ENCODE measurements around the gene NLRP6. TPM values are rescaled to one million over a fixed set of nuclear protein-coding genes. Genes with fewer than 3 reads are reported as not detected.
"Not testable (repeated sequence)": the region's sequence is repeated elsewhere in the genome, so short reads cannot be mapped to it uniquely, and the experiment has no call there.

Gene NLRP6
- polyA plus RNA-seq, 3 donors, result 0.40 to 0.86 (median 0.47) TPM

DNA sequence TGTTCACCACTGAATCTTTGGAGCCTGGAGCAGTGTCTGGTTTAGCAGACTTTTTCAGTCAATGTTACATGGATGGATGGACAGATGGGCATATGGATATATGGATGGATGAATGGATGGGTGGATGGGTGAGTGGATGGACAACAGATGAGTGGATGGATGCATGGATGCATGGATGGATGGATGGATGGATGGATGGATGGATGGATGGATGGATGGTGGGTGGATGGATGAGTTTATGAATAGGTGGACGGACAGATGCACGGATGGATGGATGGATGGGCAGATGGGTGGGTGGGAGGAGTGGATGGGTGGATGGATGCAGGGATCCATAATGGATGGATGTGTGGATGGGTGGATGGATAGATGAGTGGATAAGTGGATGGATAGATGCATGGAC, 22.4 kb upstream of the NLRP6 start:
- DNase-seq, result no peak

DNA sequence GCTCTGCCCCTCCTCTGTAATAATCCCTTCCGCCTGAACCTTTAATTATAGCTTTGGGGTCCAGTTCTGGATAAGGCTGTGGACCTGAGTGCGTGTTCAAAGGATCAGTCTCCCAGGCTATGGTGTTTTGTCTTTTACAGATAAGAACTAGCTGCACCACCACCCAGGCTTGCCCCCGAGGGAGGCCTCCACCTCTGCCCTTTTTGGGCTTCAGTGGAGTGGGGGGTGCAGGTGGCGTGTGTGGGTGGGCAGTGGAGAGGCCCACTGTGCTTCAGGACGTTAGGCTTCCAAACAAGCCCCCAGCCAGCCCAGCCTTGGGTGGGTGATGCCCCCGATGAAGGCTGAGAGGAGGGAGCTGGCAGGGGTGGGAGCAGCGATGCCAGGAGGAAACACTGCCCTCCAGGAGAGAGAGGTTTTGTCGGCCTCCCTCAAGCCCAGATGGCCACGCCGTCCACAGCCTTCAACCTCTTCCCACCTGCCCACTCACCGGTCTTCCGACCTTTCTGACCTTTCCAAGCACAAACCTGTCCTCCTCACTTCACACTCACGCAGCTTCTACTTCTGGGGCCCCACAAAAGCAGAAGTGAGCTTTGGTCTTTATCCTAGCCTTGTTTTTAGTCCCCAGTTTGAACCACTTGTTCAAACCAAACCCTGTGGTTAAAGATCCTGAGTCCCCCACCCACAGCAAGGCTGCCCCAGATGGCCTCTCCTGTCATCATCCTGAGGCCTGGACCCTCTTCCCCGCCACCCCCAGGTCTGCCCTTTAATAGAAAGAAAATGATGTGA, 21.1 kb upstream of the NLRP6 start:
- no peak for DNase-seq

DNA sequence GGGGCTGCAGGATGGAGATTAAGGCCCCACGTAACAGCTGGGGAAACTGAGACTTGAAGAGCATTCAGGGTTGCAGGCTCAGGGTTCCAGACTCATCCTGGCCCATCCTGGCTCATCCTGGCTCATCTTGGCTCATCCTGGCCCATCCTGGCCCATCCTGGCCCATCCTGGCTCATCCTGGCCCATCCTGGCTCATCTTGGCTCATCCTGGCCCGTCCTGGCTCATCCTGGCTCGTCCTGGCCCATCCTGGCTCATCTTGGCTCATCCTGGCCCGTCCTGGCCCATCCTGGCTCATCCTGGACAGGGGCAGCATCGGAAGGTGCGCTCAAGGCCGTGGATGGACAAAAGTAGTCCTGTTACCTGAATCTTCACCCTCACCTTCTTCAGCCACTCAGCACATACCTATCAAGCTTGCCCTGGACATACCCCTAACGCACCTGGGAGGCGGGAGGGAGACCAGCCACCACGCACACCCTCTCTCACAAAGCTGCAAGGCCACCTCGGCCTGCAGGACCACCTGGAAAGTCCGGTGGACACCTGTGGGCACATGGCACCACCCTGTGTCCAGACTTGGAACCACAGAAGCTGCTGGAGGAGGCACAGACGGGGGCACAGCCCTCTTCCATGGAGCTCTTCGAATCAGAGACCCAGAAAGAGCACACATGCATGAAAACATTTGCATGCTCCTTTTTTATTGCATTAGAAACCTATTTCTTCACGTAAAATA, 20.3 kb upstream of the NLRP6 start:
- DNase-seq, result no peak

DNA sequence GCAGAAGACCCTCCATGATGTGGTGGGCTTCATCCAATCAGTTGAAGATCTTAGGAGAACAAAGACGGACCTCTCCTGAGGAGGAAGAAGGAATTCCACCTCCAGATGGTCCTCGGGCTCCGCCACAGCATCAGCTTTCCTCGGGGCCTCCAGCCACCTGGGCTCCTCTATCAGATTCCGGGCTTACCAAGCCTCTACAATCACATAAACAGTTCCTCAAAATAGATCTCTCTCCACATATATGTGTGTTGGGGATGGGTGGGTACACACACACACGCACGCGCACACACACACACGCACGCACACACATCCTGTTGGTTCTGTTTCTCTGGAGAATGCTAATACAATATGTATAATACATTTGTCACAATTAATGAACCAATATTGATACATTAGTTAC, 18.8 kb upstream of the NLRP6 start:
- no peak for DNase-seq

DNA sequence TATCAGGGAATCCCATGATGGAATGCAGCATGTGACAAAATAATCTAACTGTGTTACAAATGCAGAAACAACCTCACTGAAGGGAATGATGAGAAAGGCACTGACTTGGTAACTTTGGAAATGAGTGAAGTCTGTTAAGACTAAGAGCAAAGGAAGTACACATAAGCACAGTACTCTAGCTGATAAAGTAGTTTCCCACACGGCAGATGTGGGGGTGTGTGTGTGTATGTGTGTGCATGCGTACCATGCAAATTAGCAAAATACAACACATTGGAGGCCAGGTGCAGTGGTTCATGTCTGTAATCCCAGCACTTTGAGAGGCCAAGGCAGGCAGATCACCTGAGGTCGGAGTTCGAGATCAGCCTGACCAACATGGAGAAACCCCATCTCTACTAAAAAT, 16.6 kb upstream of the NLRP6 start:
- no peak for DNase-seq

DNA sequence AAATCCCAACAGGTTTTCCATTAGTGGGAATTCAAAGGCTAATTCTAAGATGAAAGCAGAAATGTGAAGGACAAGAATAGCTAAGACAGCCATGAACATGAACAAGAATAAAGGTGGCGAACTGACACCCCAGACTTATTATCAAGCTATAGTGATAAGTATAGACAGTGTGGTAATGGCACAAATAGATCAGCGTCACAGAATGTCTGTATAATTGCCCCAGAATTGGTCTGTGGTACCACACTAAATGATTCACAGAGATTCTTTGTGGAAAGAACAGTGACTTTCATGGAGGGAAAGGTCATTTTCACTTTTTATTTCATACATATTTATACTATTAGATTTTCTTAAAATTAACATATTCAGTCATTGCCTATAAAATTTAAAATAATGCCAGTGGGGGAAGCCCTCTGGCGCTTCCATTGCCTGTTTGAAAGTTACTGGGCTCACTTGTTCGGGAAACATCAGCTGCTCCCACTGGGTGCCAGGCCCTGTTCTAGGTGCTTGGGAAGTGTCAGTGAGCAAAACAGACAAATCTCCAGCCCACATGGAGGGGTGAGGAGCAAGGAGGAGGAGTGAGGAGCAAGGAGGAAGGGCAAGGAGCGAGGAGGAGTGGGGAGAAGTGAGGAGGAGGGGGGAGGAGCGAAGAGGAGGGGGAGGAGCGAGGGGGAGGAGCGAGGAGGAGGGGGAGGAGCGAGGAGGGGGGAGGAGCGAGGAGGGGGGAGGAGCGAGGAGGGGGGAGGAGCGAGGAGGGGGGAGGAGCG, 11.3 kb upstream of the NLRP6 start:
- DNase-seq, result no peak

DNA sequence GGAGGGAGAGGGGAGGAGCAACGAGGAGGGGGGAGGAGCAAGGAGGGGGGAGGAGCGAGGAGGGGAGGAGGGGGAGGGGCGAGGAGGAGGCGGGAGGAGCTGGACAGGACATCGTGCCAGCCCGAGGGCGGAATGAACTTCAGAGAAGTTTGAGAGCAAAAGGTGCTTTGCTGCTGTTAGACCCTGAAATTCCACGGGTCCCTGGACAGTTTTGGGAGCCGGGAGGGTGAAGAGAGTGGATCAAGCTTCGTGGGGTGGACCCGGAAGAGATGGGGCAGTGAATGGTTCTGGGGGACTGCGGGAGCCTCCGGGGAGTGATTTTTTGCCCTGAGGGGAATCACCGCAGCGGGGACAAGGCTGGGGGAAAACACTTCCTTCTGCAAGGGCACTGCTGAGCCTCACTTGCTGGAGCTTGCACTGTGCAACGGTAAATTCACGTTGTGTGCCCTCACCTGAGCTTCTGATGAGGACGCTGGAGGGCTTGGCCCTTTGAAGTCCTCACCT, 10.7 kb upstream of the NLRP6 start:
- DNase-seq, result no peak

DNA sequence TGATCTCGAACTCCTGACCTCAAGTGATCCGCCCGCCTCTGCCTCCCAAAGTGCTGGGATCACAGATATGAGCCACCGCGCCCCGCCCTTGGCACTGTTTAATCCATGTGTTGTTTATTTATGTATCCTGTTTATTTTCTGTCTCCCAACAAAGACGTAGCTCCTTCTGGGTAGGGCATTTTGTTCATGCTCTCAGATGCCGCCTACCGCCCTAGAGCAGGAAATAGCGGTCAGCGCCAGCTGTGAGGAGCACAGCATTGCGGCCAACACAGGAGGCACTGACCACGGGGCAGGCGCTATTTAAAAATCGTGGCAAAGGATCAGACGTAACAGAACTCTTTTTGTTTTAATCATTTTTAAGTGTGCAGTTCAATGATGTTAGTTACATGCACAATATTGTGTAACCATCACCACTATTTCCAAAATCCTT, 9.5 kb upstream of the NLRP6 start:
- DNase-seq, result not testable (repeated sequence)

DNA sequence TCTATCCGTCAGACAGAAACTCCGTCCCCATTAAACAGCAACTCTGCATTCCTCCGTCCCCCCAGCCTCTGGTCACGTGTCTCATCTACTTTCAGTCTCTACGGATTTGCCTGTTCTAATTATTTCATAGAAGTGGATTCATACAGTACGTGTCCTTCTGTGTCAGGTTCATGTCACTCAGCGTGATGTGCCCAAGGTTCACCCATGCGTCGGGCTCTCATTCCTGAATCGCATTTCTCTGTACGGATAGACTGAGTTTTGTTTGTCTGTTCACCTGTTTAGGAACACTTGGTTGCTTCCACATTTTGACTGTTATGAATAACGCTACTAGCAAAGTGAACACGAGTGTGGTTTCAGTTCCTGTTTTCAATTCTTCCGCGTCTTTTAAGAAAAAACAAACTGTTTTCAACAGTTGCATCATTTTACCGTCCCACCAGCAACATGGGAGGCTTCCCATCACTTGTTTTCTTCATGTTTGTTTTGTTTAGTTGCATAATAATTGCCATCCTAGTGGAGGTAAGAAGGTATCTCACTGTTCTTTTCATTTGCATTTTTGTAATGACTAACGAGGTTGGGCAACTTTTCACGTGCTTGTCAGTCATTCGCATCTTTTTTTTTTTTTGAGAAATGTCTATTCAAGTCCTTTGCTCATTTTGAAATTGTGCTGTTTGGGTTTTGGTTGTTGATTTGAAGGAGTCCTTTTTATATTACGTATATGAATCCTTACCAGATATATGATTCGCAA, 8.9 kb upstream of the NLRP6 start:
- DNase-seq, result no peak

DNA sequence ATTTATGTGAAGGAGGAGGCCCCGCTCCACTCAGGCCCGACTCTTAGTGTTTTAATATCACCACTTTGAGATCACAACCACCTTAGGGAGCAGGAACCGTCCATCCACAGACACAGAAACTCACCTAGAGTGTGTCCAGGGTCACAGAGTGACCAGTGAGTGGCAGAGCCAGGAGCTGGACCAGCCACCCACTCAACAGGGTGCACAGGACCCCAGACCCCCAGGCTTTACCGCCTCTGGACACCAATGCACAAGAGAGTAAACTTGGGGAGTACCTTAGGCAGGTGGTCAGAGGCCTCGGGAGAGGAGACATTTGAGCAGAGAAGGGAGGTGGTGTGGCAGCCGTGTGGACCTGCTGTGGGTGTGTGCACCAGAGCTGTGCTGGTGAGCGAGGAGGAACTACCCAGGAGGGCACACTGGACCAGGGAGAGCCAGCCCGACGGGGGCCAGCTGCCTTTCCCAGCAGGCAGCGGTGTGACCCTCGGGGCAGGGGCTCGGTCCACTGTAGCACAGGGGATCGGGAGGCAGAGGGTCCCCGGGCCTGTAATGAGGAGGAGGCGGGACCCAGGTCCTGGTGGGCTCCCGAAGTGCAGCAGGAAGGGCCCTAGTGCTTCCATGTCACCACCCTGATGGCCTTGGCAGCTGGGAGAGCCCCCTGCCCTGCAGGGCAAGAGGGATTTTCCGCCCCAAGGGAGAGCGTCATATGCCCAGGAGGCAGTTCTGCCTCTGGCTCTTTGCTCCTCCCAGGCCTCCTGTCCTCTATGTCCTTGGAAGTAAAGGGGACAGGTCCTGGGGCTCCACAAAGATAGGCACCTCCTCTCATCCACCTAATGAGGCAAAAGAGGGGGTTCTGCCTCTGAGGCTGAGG, 7.5 kb upstream of the NLRP6 start:
- no peak for DNase-seq

DNA sequence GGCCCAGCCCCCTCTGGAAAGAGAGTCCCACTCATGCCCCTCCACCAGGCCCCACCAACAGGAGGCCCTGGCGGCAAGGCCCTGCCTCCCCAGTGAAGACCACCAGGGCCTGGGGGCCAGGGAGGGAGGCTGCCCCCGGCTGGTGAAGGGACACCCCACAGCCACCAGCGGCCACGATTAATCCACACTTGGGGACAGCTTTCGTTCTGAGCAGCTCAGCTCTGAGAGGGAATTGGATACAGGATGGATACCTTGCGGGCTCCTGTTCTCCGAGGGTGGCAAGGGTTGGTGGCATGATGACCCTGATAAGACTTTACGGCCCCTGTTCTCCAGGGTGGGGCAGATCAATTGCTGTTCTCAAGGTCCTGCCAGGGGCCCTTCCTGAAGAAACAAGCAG, 6.9 kb upstream of the NLRP6 start:
- no peak for DNase-seq

DNA sequence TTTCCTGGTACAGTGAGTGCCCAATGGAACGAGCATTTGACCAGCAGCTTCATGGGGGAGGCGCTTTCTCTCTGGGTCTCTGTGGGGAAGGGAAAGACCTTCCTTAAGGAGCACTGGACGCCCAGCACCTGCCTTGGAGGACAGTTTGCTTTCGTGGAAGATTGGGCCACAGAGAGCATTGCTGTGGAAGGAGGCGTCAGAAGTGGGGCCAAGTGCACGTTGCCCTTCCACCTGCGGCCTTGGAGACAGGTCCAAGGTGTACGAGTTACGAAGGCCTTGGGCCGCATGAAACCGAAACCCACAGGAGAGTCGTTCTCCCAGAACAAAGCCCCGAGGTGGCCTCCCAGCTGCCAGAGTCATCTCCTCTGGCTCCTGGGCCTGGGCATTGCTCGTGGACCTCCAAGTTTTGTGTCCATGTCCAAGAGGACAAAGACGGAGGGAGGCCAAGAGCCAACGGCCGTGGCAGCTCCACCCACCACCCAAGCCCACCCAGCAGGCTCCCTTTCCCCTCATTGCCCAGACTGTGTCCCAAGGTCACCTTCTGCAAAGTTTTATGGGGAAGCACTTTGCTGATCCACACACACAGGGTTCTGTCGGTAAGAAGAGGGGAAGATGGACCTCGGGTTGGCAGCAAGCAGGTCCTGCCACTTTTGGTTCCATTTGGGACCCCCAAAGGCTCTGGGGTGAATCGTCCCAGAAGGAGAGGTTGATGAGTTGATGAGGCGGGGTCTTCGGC, 5.8 kb upstream of the NLRP6 start:
- DNase-seq, result no peak

DNA sequence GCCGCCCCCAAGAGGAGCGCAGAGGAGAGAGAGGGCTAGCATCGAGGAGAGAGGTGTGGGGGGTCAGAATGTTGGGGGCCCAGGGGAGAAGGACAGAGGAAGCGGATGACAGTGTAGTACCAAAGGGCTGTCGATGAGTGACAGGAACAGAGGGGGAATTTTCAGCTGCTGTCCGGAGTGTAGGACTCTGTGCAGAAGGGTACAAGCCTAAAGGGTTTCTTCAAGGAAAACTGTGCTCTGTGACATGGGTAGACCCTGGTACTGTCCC, 5.3 kb upstream of the NLRP6 start:
- no peak for DNase-seq

DNA sequence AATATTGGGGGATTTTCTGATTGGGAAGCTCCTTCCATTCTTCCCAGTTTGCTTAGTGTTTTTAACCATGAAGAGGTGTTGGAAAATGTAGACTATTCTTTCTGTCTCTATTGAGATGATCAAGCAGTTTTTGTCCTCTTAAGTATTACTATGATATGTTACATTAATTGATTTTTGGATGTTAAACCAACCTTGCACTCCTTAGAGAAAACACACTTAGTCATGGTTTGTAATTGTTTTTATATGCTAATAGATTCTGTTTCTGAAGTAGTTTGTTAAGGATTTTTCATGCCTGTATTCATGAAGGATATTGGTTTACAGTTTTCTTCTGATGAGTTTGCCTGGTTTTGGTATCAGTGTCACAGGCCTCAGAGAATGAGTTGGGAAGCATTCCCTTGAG, 2.0 kb upstream of the NLRP6 start:
- DNase-seq, result no peak

DNA sequence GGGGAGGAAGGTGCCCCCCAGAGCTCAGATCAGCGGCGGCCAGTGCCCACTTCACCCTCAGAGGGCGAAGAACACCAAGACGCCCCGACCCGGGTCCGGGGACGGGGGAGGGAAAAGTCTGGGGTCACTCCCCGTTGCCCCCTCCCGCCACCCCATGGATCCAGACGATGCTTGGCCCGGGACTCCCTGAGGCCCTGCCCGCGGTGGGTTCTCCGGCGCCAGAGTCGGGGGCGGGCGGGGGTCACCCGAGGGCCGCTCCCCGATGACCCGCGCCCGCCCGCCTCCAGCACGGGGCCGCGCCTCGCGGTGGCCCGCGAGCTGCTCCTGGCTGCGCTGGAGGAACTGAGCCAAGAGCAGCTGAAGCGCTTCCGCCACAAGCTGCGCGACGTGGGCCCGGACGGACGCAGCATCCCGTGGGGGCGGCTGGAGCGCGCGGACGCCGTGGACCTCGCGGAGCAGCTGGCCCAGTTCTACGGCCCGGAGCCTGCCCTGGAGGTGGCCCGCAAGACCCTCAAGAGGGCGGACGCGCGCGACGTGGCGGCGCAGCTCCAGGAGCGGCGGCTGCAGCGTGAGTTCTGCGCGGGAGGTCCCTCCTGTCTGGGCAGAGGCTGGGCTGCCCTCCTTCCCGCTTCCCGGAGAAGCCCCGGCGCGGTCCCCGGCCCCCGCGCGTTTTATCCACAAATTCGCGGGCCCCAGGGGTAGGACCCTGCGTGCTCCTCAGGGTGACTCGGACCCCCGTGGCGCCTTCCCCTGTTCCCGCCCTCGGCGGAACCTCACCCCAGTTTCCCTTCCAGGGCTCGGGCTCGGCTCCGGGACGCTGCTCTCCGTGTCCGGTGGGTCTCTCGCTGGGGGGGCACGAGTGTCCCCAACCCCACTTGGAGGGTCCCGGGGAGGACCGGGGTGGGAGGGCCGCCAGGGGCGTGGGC, 1.1 kb downstream of the NLRP6 start:
- no peak for DNase-seq

DNA sequence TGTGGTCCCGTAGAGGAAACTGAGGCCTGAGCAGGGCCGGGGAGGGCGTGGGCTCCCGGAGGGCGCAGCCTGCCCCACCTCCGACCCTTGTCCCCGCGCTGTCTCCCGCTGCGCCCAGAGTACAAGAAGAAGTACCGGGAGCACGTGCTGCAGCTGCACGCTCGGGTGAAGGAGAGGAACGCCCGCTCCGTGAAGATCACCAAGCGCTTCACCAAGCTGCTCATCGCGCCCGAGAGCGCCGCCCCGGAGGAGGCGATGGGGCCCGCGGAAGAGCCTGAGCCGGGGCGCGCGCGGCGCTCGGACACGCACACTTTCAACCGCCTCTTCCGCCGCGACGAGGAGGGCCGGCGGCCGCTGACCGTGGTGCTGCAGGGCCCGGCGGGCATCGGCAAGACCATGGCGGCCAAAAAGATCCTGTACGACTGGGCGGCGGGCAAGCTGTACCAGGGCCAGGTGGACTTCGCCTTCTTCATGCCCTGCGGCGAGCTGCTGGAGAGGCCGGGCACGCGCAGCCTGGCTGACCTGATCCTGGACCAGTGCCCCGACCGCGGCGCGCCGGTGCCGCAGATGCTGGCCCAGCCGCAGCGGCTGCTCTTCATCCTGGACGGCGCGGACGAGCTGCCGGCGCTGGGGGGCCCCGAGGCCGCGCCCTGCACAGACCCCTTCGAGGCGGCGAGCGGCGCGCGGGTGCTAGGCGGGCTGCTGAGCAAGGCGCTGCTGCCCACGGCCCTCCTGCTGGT, 1.9 kb downstream of the NLRP6 start:
- no peak for DNase-seq

DNA sequence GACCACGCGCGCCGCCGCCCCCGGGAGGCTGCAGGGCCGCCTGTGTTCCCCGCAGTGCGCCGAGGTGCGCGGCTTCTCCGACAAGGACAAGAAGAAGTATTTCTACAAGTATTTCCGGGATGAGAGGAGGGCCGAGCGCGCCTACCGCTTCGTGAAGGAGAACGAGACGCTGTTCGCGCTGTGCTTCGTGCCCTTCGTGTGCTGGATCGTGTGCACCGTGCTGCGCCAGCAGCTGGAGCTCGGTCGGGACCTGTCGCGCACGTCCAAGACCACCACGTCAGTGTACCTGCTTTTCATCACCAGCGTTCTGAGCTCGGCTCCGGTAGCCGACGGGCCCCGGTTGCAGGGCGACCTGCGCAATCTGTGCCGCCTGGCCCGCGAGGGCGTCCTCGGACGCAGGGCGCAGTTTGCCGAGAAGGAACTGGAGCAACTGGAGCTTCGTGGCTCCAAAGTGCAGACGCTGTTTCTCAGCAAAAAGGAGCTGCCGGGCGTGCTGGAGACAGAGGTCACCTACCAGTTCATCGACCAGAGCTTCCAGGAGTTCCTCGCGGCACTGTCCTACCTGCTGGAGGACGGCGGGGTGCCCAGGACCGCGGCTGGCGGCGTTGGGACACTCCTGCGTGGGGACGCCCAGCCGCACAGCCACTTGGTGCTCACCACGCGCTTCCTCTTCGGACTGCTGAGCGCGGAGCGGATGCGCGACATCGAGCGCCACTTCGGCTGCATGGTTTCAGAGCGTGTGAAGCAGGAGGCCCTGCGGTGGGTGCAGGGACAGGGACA, 2.7 kb downstream of the NLRP6 start:
- no peak for DNase-seq

All from renal pelvis (tissue), 4 donors.